ENCODE data around the gene TNFAIP8.
"Not testable (repeated sequence)": the region's sequence is repeated elsewhere in the genome, so short reads cannot be mapped to it uniquely, and the experiment has no call there.

DNA sequence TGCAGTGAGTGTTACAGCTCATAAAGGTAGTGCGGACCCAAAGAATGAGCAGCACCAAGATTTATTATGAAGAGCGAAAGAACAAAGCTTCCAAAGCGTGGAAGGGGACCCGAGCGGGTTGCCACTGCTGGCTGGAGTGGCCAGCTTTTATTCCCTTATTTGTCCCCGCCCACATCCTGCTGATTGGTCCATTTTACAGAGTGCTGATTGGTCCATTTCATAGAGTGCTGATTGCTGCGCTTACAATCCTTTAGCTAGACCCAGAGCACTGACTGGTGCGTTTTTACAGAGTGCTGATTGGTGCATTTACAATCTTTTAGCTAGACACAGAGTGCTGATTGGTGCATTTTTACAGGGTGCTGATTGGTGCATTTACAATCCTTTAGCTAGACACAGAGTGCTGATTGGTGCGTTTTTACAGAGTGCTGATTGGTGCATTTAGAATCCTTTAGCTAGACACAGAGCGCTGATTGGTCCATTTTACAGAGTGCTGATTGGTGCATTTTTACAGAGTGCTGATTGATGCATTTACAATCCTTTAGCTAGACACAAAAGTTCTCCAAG lies 76.9 kb downstream of the TNFAIP8 start:
- TF ChIP-seq, protein P1, sequence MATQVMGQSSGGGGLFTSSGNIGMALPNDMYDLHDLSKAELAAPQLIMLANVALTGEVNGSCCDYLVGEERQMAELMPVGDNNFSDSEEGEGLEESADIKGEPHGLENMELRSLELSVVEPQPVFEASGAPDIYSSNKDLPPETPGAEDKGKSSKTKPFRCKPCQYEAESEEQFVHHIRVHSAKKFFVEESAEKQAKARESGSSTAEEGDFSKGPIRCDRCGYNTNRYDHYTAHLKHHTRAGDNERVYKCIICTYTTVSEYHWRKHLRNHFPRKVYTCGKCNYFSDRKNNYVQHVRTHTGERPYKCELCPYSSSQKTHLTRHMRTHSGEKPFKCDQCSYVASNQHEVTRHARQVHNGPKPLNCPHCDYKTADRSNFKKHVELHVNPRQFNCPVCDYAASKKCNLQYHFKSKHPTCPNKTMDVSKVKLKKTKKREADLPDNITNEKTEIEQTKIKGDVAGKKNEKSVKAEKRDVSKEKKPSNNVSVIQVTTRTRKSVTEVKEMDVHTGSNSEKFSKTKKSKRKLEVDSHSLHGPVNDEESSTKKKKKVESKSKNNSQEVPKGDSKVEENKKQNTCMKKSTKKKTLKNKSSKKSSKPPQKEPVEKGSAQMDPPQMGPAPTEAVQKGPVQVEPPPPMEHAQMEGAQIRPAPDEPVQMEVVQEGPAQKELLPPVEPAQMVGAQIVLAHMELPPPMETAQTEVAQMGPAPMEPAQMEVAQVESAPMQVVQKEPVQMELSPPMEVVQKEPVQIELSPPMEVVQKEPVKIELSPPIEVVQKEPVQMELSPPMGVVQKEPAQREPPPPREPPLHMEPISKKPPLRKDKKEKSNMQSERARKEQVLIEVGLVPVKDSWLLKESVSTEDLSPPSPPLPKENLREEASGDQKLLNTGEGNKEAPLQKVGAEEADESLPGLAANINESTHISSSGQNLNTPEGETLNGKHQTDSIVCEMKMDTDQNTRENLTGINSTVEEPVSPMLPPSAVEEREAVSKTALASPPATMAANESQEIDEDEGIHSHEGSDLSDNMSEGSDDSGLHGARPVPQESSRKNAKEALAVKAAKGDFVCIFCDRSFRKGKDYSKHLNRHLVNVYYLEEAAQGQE (IDR thresholded peaks at IDR 0.05; ENCODE audit: low read depth, low read length), result not testable (repeated sequence)
- TF ChIP-seq, protein P2, sequence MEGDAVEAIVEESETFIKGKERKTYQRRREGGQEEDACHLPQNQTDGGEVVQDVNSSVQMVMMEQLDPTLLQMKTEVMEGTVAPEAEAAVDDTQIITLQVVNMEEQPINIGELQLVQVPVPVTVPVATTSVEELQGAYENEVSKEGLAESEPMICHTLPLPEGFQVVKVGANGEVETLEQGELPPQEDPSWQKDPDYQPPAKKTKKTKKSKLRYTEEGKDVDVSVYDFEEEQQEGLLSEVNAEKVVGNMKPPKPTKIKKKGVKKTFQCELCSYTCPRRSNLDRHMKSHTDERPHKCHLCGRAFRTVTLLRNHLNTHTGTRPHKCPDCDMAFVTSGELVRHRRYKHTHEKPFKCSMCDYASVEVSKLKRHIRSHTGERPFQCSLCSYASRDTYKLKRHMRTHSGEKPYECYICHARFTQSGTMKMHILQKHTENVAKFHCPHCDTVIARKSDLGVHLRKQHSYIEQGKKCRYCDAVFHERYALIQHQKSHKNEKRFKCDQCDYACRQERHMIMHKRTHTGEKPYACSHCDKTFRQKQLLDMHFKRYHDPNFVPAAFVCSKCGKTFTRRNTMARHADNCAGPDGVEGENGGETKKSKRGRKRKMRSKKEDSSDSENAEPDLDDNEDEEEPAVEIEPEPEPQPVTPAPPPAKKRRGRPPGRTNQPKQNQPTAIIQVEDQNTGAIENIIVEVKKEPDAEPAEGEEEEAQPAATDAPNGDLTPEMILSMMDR (IDR thresholded peaks at IDR 0.05), result not testable (repeated sequence)
- TF ChIP-seq RFX5 (IDR thresholded peaks at IDR 0.05; ENCODE audit: low read length); MEF2A (IDR thresholded peaks at IDR 0.05; ENCODE audit: borderline replicate concordance, low read depth); GABPA (IDR thresholded peaks at IDR 0.05; ENCODE audit: low read depth); MXI1 (IDR thresholded peaks at IDR 0.05; ENCODE audit: low read depth, low read length); TAF1 (IDR thresholded peaks at IDR 0.05; ENCODE audit: borderline replicate concordance, low read depth, low read length); CHD2 (IDR thresholded peaks at IDR 0.05; ENCODE audit: low read length, partially characterized antibody); TEAD4 (IDR thresholded peaks at IDR 0.05; ENCODE audit: borderline replicate concordance, insufficient read depth); EP300 (IDR thresholded peaks at IDR 0.05; ENCODE audit: borderline replicate concordance in 1 of 2, low read depth in 1 of 2, low read length in 1 of 2); NRF1 (IDR thresholded peaks at IDR 0.05; ENCODE audit: low read depth, low read length): not testable (repeated sequence)
- TF ChIP-seq, protein P3, sequence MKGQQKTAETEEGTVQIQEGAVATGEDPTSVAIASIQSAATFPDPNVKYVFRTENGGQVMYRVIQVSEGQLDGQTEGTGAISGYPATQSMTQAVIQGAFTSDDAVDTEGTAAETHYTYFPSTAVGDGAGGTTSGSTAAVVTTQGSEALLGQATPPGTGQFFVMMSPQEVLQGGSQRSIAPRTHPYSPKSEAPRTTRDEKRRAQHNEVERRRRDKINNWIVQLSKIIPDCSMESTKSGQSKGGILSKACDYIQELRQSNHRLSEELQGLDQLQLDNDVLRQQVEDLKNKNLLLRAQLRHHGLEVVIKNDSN (IDR thresholded peaks at IDR 0.05; ENCODE audit: borderline replicate concordance, low read depth), result not testable (repeated sequence)
- TF ChIP-seq, protein P4, sequence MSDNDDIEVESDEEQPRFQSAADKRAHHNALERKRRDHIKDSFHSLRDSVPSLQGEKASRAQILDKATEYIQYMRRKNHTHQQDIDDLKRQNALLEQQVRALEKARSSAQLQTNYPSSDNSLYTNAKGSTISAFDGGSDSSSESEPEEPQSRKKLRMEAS (IDR thresholded peaks at IDR 0.05; ENCODE audit: low read depth), result not testable (repeated sequence)
- TF ChIP-seq, protein P5, sequence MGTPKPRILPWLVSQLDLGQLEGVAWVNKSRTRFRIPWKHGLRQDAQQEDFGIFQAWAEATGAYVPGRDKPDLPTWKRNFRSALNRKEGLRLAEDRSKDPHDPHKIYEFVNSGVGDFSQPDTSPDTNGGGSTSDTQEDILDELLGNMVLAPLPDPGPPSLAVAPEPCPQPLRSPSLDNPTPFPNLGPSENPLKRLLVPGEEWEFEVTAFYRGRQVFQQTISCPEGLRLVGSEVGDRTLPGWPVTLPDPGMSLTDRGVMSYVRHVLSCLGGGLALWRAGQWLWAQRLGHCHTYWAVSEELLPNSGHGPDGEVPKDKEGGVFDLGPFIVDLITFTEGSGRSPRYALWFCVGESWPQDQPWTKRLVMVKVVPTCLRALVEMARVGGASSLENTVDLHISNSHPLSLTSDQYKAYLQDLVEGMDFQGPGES (IDR thresholded peaks at IDR 0.05; ENCODE audit: low read depth, low read length), result not testable (repeated sequence)

Measured in SK-N-SH (cell line).